AG04449 (cell line): ENCODE data around the gene BUD13.
"Not testable (repeated sequence)": the region's sequence is repeated elsewhere in the genome, so short reads cannot be mapped to it uniquely, and the experiment has no call there.

Source experiments
- CTCF ChIA-PET: fragments of 350-600 bp; formaldehyde crosslinking; extraction: SDS; loops from one replicate; lab custom pipeline; 2021; ENCODE audit warnings: antibody characterized with exemption; lab: Yijun Ruan, JAX
- POLR2A ChIA-PET: fragments of 400-600, 350-600 bp; formaldehyde crosslinking; extraction: SDS; loops from one replicate; lab custom pipeline; 2020; ENCODE audit warnings: antibody characterized with exemption, inconsistent platforms; lab: Yijun Ruan, JAX
- DNase-seq: peaks from one replicate; pipeline ENCODE4 v3.0.0-alpha.2; 2010; ENCODE audit warnings: low read depth, low spot score
- H3K4me3 ChIP-seq: 2 replicates; pipeline ENCODE4 v1.5.1; 2011; ENCODE audit warnings: low read depth, mild to moderate bottlenecking, control low read depth, low read length
- TF ChIP-seq, protein P1 (sequence below): IDR thresholded peaks from one replicate; pipeline ENCODE4 v1.5.1; 2011; ENCODE audit warnings: mild to moderate bottlenecking, moderate library complexity, low read length, control low read depth, inconsistent platforms; ENCODE audit not compliant: insufficient read depth; ENCODE audit errors: missing control alignments

Gene BUD13

DNA sequence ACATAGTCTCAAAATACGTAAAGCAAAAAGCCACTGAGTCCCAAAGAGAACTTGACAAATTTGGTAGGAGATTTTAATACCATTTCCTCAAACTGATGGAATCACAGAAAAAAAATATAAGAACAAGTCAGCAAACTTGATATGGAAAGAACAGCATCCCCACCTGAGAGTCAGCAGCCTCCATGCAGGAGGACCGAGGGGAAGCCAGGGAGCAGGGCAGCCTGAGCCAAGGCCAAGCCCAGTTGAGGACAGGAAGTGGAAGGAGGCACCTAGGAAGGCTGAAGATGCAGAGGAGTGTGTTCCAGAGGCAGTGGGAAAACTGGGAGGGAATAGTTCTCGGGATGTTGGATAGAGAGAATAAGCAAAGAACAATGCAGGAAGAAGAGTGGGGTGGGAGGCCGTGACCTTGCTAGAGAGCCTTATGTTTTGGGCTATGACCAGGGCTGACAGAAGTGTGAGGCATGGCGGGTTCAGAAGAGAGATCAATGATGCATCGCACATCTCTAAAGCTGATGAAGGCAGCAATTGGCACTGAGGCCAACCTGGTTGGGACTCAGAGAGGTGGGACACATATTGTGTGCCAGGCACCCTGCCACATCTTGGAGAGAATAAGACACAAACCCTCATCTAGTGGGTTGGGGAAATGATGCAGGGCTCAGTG, 34.9 kb upstream of the BUD13 start:
- TF ChIP-seq, protein P1, sequence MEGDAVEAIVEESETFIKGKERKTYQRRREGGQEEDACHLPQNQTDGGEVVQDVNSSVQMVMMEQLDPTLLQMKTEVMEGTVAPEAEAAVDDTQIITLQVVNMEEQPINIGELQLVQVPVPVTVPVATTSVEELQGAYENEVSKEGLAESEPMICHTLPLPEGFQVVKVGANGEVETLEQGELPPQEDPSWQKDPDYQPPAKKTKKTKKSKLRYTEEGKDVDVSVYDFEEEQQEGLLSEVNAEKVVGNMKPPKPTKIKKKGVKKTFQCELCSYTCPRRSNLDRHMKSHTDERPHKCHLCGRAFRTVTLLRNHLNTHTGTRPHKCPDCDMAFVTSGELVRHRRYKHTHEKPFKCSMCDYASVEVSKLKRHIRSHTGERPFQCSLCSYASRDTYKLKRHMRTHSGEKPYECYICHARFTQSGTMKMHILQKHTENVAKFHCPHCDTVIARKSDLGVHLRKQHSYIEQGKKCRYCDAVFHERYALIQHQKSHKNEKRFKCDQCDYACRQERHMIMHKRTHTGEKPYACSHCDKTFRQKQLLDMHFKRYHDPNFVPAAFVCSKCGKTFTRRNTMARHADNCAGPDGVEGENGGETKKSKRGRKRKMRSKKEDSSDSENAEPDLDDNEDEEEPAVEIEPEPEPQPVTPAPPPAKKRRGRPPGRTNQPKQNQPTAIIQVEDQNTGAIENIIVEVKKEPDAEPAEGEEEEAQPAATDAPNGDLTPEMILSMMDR: no peak
- ChIA-PET CTCF (interaction anchor here (0.8 kb wide), 1 partner anchor 16 kb away, joined by 3 read pairs; the partner anchor contains the start of gene APOA5), POLR2A (no interaction called here)
- H3K4me3 ChIP-seq: no peak overlapping the region
- DNase-seq: no peak

DNA sequence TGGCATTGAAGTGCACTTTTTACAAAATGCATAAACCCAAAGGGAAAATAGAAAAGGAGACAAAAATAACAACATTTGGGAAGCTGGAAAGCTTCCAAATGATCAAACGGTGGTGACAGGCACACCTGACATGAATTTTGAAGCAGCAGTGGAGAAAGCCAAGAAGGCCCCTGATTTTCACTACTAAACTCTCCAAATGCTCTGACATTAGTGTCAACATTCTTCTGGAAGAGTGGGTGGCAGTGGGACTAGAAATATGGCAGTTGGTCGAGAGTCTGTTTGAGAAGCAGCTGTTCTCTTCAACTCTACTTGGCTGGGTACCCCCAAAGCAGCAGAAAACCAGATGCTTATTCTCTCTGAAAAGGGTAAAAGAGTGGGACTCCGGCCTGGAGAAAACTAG, 31.2 kb upstream of the BUD13 start:
- ChIA-PET POLR2A (interaction anchor here (0.7 kb wide), 1 partner anchor 17 kb away, joined by 3 read pairs; no protein-coding TSS in a partner anchor), CTCF (interaction anchor here (1.2 kb wide), 1 partner anchor 13 kb away, joined by 4 read pairs; no protein-coding TSS in a partner anchor)
- TF ChIP-seq, protein P1: no peak
- H3K4me3 ChIP-seq: no peak overlapping the region
- DNase-seq: no peak

DNA sequence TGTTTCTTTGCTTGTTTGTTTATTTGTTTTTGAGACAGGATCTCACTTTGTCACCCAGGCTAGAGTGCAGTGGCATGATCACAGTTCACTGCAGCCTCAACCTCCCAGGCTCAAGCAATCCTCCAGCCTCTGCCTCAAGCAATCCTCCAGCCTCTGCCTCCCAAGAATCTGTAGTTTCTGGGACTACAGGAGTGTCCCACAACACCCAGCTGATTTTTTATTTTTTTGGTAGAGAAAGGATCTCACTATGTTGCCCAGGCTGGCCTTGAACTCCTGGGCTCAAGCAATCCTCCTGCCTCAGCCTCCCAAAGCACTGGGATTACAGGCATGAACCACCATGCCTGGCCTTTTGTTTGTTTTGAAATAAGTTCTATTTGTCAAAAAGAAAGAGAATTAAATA, 28.9 kb upstream of the BUD13 start:
- DNase-seq, H3K4me3 ChIP-seq, POLR2A ChIA-PET: not testable (repeated sequence)
- CTCF ChIA-PET: interaction anchor here (4.3 kb wide), 1 partner anchor 11 kb away, joined by 28 read pairs; the partner anchor contains the start of gene APOA5

DNA sequence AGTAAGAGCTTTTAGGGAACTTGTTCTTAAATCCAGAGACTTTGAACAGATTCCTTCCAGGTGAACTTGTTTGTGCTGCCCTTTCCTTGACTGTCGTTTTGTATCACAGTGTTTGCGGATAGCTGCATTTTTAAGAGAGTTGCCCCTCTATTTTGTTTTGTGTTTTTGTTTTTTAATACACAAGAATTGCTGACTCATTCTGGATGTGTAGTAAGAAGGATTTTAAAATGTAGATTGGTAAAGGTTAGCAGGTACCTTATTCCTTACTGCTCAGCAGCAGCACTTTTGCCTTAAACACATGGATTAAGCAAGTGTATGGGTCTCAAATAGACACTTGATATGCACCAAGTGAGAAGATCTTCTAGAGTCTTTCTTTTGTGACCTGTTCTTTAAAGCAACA, 27.8 kb upstream of the BUD13 start:
- ChIA-PET CTCF (interaction anchor here (0.6 to 4.3 kb wide), 3 partner anchors 10 to 14 kb away, joined by 3 to 28 read pairs (median 3); partner anchors contain the start of gene APOA5), POLR2A (no interaction called here)
- H3K4me3 ChIP-seq: no peak overlapping the region
- DNase-seq: no peak
- TF ChIP-seq, protein P1: no peak

DNA sequence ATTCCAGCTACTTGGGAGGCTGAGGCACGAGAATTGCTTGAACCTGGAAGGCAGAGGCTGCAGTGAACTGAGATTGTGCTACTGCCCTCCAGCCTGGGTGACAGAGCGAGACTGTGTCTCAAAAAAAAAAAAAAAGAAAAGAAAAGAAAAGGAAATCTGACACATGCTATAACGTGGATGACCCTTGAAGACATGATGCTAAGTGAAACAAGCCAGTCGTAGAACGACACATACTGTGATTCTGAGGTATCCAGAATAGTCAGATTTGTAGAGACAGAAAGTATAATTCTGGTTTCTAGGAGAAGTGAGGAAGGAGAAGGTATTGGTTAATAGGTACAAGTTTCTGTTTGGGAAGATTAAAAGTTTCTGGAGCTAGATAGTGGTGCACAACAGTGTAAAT, 25.6 kb upstream of the BUD13 start:
- TF ChIP-seq, protein P1: no peak
- CTCF ChIA-PET: interaction anchor here (0.7 to 4.3 kb wide), 3 partner anchors 8 to 38 kb away, joined by 3 to 28 read pairs (median 6); partner anchors contain the start of gene APOA5
- no peak for DNase-seq
- POLR2A ChIA-PET: no interaction called here
- no peak overlapping the region for H3K4me3 ChIP-seq

DNA sequence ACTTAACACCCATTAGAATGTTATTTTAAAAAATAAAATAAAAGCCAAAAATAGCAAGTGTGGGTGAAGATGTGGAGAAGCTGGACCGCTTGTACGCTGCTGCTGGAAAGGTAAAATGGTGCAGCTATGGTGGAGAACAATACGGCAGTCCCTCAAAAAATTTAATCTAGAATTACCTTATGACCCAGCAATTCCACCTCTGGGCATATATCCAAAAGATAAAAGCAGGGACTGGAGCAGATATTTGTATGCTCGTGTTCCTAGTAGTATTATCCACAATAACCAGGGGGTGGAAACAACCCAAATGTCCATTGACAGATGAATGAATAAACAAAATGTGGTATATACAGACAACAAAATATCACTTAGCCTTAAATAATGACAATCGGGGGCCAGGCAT, 25.0 kb upstream of the BUD13 start:
- TF ChIP-seq, protein P1: no peak
- H3K4me3 ChIP-seq: no peak overlapping the region
- CTCF ChIA-PET: interaction anchor here (1.8 kb wide), 1 partner anchor 38 kb away, joined by 6 read pairs; no protein-coding TSS in a partner anchor
- POLR2A ChIA-PET: no interaction called here
- no peak for DNase-seq
